Nephron (organoid): ENCODE measurements around the gene CTCF.

Experiments used
- H3K27ac Mint-ChIP-seq, 3 experiments: 2 replicates each; pipeline ENCODE4 v1.8.0; 2020; ENCODE audit warnings: mixed read lengths in 3 of 3, mild to moderate bottlenecking in 2 of 3, moderate library complexity in 1 of 3
- H3K27me3 Mint-ChIP-seq: 2 replicates; pipeline ENCODE4 v1.8.0; 2021; ENCODE audit warnings: low read depth, mild to moderate bottlenecking, moderate library complexity, mixed read lengths
- H3K36me3 Mint-ChIP-seq: 2 replicates; pipeline ENCODE4 v1.8.0; 2020; ENCODE audit warnings: low read depth, mixed read lengths
- H3K4me1 Mint-ChIP-seq: 2 replicates; pipeline ENCODE4 v1.8.0; 2020; ENCODE audit warnings: mixed read lengths
- H3K4me3 Mint-ChIP-seq, 3 experiments: 2 replicates each; pipeline ENCODE4 v1.8.0; 2020; ENCODE audit warnings: mild to moderate bottlenecking in 3 of 3, mixed read lengths in 3 of 3, moderate library complexity in 2 of 3
- H3K9me3 Mint-ChIP-seq: 2 replicates; pipeline ENCODE4 v1.8.0; 2020; ENCODE audit warnings: mixed read lengths
- CTCF ChIP-seq, 3 experiments: fragments of 200-600 bp; sonication (generic); IDR thresholded peaks; one replicate each; pipeline ENCODE4 v1.5.0; 2021; ENCODE audit warnings: antibody characterized with exemption in 3 of 3; ENCODE audit not compliant: unreplicated experiment in 3 of 3

Gene CTCF

DNA sequence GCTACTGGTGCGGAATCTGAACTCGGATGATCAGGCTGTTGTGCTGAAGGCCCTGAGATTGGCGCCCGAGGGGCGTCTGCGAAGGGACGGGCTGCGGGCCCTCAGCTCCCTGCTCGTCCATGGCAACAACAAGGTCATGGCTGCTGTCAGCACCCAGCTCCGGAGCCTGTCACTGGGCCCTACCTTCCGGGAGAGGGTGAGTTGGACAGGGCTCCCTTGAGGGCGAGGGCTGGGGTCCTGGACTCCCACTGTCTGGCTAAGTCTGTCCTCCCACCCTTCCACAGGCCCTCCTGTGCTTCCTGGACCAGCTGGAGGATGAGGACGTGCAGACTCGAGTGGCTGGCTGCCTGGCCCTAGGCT, 16.7 kb upstream of the CTCF start:
- Mint-ChIP-seq H3K27ac (no peak overlapping the region), H3K36me3 (peaks cover 34% of the 10 kb centered on the region), H3K9me3 (no peaks in the 10 kb centered on the region), H3K4me3 (no peak overlapping the region), H3K27me3 (peaks cover 3% of the 10 kb centered on the region), H3K4me1 (no peaks in the 10 kb centered on the region)
- TF ChIP-seq CTCF (IDR thresholded peaks at IDR 0.05; ENCODE audit: unreplicated experiment in 3 of 3): no peak

DNA sequence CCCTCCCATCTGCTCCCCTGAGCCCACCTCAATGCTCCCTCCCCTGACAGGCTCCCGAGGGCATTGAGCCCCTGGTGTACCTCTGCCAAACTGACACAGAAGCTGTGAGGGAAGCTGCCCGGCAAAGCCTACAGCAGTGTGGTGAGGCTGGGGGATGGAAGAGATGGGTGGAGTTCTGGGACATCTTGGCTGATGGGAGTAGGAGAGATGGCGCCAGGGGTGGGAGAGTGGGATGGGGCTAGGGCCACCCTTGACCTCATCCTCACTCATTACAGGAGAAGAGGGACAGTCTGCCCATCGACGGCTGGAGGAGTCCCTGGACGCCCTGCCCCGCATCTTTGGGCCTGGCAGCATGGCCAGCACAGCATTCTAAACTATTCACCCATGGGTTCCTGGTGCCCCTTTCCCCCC, 16.2 kb upstream of the CTCF start:
- Mint-ChIP-seq H3K27me3 (no peaks in the 10 kb centered on the region), H3K9me3 (no peaks in the 10 kb centered on the region), H3K4me3 (no peak overlapping the region), H3K4me1 (no peaks in the 10 kb centered on the region), H3K27ac (no peak overlapping the region), H3K36me3 (peaks cover 30% of the 10 kb centered on the region)
- no peak for TF ChIP-seq CTCF (IDR thresholded peaks at IDR 0.05; ENCODE audit: unreplicated experiment in 3 of 3)

DNA sequence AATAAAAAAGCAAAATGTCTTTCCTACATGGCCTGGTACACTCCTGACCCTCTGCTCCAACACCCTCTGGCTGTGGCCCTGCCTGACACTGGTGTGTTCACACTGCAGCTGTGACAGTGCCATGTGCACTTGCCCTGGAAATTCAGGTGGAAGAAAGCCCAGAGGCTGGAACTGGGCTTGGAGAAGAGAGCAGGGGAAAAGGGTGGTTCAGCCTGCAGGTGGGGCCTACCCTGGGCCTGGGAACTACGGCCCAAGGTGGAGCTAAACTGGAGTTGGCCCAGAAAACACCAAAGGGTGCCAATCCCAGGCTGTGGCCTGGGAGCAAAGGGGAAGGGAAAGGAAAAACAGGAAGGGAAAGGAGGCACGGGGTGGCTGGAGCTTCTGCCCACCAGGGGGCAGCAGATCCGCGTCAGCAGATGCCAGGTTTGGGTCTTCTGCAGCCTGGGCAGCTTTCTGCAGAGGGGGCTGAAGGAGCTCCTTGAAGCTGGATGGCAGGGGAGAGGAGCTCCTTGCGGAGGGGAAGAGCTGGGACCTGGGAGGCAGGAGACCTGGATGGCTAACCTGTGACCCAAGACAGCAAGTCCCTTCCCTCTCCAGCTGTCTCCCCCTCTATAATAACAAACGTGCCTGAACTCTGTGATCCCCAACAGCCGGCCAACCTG, 15.4 kb upstream of the CTCF start:
- TF ChIP-seq CTCF (IDR thresholded peaks at IDR 0.05; ENCODE audit: unreplicated experiment in 3 of 3): peak; percentile 82 to 89 (median 83)
- no peaks in the 10 kb centered on the region for H3K9me3 Mint-ChIP-seq
- H3K4me3 Mint-ChIP-seq: no peak overlapping the region
- no peaks in the 10 kb centered on the region for H3K4me1 Mint-ChIP-seq
- no peaks in the 10 kb centered on the region for H3K27me3 Mint-ChIP-seq
- peak overlapping the region in 1 of 3 experiments; percentile 15 for H3K27ac Mint-ChIP-seq
- peaks cover 28% of the 10 kb centered on the region for H3K36me3 Mint-ChIP-seq

DNA sequence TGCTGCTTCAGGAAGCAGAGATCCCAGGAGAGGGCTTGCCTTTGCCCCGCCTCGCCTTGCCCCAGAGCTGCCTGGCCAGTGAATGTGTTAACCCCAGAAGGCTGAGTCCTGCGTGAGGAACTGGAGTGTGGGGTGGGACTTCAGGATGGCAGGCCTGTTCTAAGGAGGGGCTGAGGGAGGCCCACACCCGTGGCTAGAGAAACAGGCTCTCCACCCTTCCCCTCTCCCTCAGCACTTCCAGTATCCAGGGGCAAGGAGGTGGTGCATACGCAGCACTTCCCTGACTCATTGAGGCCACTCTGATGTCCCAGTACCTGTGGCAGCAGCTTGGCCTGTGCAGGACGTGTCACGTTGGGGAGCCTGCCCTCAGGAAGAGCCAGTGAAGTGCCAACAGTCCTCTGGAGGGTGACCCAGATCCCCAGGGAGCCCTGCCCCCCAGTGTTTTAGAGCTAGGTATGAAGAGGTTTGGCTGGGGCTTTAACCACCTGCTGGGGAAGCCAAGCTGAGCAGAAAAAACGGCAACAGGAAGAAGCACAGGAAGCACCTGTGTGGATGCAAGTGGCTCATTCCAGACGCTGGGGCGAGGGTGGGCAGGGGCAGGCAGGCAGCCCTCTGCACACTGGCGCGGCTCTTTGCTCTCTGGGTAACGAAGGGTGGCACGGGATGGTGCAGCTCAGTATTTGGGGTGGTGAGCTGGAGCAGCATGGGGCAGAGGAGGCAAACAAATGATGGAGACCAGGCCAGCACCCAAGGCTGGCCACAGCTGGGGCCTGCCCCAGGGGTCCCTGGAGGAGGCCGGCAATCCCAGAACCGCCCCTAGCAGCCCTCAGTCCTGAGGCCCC, 14.7 kb upstream of the CTCF start:
- no peak overlapping the region for H3K4me3 Mint-ChIP-seq
- H3K9me3 Mint-ChIP-seq: no peaks in the 10 kb centered on the region
- no peak overlapping the region for H3K27ac Mint-ChIP-seq
- TF ChIP-seq CTCF (IDR thresholded peaks at IDR 0.05; ENCODE audit: unreplicated experiment in 3 of 3): no peak
- no peaks in the 10 kb centered on the region for H3K27me3 Mint-ChIP-seq
- peaks cover 7% of the 10 kb centered on the region for H3K4me1 Mint-ChIP-seq
- H3K36me3 Mint-ChIP-seq: peaks cover 23% of the 10 kb centered on the region

- Mint-ChIP-seq H3K36me3 (peaks cover 17% of the 10 kb centered on the region), H3K9me3 (no peaks in the 10 kb centered on the region), H3K27me3 (no peaks in the 10 kb centered on the region), H3K27ac (no peak overlapping the region), H3K4me3 (no peak overlapping the region), H3K4me1 (peaks cover 8% of the 10 kb centered on the region)
- no peak for TF ChIP-seq CTCF (IDR thresholded peaks at IDR 0.05; ENCODE audit: unreplicated experiment in 3 of 3)
These were observed 13.8 kb upstream of the CTCF start for GRCh38 chr16:67548265-67549126.
